Transverse colon (tissue), 3 donors: ENCODE data around the gene MBNL2.

Experiments
- EP300 ChIP-seq: sonication (generic); formaldehyde crosslinking; IDR thresholded peaks from one replicate; pipeline ENCODE4 v1.6.1; 2017; ENCODE audit warnings: antibody characterized with exemption, low read depth
- POLR2A ChIP-seq: fragments of 450-650 bp; IDR thresholded peaks from one replicate; pipeline ENCODE4 v1.6.1; 2016; ENCODE audit warnings: antibody characterized with exemption, mild to moderate bottlenecking, moderate library complexity
- TF ChIP-seq, protein P1 (sequence below), 5 experiments: fragments of 200-600 bp in 3 of 5; fragments of 450-650 bp in 2 of 5; sonication (generic) in 3 of 5; IDR thresholded peaks; 1 replicate in 2 of 5; 2 replicates in 3 of 5; pipeline ENCODE4 v1.5.1; 2016 to 2017; ENCODE audit warnings: antibody characterized with exemption in 5 of 5, inconsistent platforms in 3 of 5, mild to moderate bottlenecking in 2 of 5, moderate library complexity in 1 of 5

DNA sequence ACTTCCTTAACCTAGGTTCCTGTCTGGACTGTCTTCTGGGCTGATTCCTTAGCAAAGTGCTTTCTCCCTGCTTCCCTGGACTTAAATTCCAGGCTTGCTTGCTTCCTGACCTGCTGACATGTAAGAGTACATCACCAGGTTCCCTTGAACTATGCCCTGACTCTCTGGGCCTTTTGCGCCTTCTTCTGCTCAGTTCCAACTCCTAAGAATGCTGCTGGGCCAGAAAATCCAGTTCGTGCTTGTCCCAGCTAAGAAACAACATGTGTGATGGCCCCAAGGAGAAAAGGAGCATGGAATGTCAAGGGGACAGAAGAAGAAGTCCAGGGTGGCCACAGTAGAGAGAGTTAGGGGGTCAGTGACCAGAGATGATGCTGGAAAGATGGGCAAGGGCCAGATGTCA, 42.6 kb upstream of the MBNL2 start:
- TF ChIP-seq, protein P1, sequence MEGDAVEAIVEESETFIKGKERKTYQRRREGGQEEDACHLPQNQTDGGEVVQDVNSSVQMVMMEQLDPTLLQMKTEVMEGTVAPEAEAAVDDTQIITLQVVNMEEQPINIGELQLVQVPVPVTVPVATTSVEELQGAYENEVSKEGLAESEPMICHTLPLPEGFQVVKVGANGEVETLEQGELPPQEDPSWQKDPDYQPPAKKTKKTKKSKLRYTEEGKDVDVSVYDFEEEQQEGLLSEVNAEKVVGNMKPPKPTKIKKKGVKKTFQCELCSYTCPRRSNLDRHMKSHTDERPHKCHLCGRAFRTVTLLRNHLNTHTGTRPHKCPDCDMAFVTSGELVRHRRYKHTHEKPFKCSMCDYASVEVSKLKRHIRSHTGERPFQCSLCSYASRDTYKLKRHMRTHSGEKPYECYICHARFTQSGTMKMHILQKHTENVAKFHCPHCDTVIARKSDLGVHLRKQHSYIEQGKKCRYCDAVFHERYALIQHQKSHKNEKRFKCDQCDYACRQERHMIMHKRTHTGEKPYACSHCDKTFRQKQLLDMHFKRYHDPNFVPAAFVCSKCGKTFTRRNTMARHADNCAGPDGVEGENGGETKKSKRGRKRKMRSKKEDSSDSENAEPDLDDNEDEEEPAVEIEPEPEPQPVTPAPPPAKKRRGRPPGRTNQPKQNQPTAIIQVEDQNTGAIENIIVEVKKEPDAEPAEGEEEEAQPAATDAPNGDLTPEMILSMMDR (IDR thresholded peaks at IDR 0.05): no peak
- TF ChIP-seq POLR2A (no peak), EP300 (no peak)
